HL-60 (cell line): Measurements from ENCODE around the gene UFD1.
"Not testable (repeated sequence)": the region's sequence is repeated elsewhere in the genome, so short reads cannot be mapped to it uniquely, and the experiment has no call there.

Experiments used
- DNase-seq, 2 experiments: peaks; one replicate each; pipeline ENCODE4 v3.0.0-alpha.2; 2010 to 2020; ENCODE audit warnings: low read depth in 1 of 2, low spot score in 1 of 2
- H3K27ac ChIP-seq: fragments of 250-450 bp; sonication (Bioruptor Pico); replicated peaks from 2 replicates; pipeline ENCODE4 v1.5.1; 2020; ENCODE audit warnings: mild to moderate bottlenecking, moderate library complexity
- H3K27me3 ChIP-seq: fragments of 250-450 bp; sonication (Bioruptor Pico); 2 replicates; pipeline ENCODE4 v1.5.1; 2021; ENCODE audit warnings: mild to moderate bottlenecking, moderate library complexity; ENCODE audit not compliant: insufficient read depth, poor library complexity, severe bottlenecking
- H3K4me3 ChIP-seq: replicated peaks from 2 replicates; pipeline ENCODE4 v1.5.1; 2011; ENCODE audit warnings: mild to moderate bottlenecking, control low read depth, low read length; ENCODE audit not compliant: insufficient read depth
- CTCF ChIP-seq: IDR thresholded peaks from one replicate; pipeline ENCODE4 v1.5.1; 2011; ENCODE audit warnings: low read length, control low read depth, inconsistent platforms; ENCODE audit not compliant: insufficient read depth
- GABPA ChIP-seq: IDR thresholded peaks from 2 replicates; pipeline ENCODE4 v1.6.1; 2012; ENCODE audit warnings: low read depth
- POLR2AphosphoS5 ChIP-seq: IDR thresholded peaks from 2 replicates; pipeline ENCODE4 v1.6.1; 2012; ENCODE audit warnings: low read depth
- REST ChIP-seq: IDR thresholded peaks from 2 replicates; pipeline ENCODE4 v1.6.1; 2012; ENCODE audit warnings: low read depth; ENCODE audit not compliant: insufficient replicate concordance
- SPI1 ChIP-seq: IDR thresholded peaks from 2 replicates; pipeline ENCODE4 v1.6.1; 2012; ENCODE audit warnings: low read depth, mild to moderate bottlenecking, borderline replicate concordance

UFD1 gene

GRCh38 chr22:19440411-19441195, 38.4 kb downstream of the UFD1 start:
- no peak for DNase-seq
- TF ChIP-seq REST: no peak
- TF ChIP-seq POLR2AphosphoS5: no peak
- no peak for TF ChIP-seq GABPA
- no peak for TF ChIP-seq SPI1
- no peak for TF ChIP-seq CTCF
- H3K4me3 ChIP-seq: no peak overlapping the region
- H3K27me3 ChIP-seq: no peaks in the 10 kb centered on the region
- H3K27ac ChIP-seq: no peak overlapping the region

- H3K4me3 ChIP-seq: no peak overlapping the region
- no peaks in the 10 kb centered on the region for H3K27me3 ChIP-seq
- H3K27ac ChIP-seq: no peak overlapping the region
- TF ChIP-seq SPI1: peak; percentile 77
- TF ChIP-seq POLR2AphosphoS5: no peak
- no peak for DNase-seq
These were observed 40.7 kb downstream of the UFD1 start for GRCh38 chr22:19438298-19438697.

GRCh38 chr22:19436444-19437161, 42.4 kb downstream of the UFD1 start:
- H3K27ac ChIP-seq, DNase-seq, H3K4me3 ChIP-seq, H3K27me3 ChIP-seq: not testable (repeated sequence)

GRCh38 chr22:19434829-19435580, 44.0 kb downstream of the UFD1 start:
- H3K27ac ChIP-seq: no peak overlapping the region
- TF ChIP-seq CTCF (no peak), GABPA (no peak), REST (no peak), POLR2AphosphoS5 (no peak), SPI1 (no peak)

More at GRCh38 chr22:19434829-19435580, 44.0 kb downstream of the UFD1 start:
- DNase-seq: no peak
- H3K4me3 ChIP-seq: no peak overlapping the region
- H3K27me3 ChIP-seq: no peaks in the 10 kb centered on the region
